ENCODE results near the gene FABP3. TPM values are rescaled to one million over a fixed set of nuclear protein-coding genes. Genes with fewer than 3 reads are reported as not detected.

Gene FABP3
- total RNA-seq, 1 experiment from 2014 or later, result 0.40 TPM

DNA sequence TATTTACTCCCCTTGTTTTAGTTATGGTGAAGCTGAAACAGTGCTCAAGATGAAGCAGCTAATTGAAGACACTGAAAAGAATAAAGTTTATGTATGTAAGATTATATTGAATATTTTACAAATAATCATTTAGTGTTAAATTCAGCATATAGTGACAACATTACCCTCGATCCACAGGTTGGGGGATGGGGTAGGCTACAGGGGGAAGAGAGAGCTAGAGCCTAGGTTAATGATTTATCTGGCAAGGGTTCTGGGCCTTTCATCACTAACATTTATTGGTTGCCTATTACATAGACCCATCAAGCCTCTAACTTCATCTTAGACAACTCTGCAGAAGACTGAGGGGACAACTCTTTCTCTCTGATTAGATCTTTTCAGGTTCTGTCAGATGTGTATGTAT is 54.7 kb downstream of the FABP3 start:
- no peaks in the 10 kb centered on the region for H3F3A ChIP-seq (ENCODE audit: low read length, unreplicated experiment)
- H3K4me2 ChIP-seq (ENCODE audit: low read length), result no peak overlapping the region
- no TSS peak for BruUV-seq (replicated peaks)
- H3K9me2 ChIP-seq (replicated peaks; ENCODE audit: low read length), result no peaks in the 10 kb centered on the region
- peaks cover 36% of the 10 kb centered on the region for H3K36me3 ChIP-seq (ENCODE audit: low read depth, low read length)
- H3K79me2 ChIP-seq (ENCODE audit: low read length), result no peaks in the 10 kb centered on the region
- H3K27me3 ChIP-seq (ENCODE audit: low read length), result no peaks in the 10 kb centered on the region
- no peak overlapping the region for H3K27ac ChIP-seq (ENCODE audit: low read length)
- H3K4me1 ChIP-seq (ENCODE audit: insufficient read depth, low read length), result no peaks in the 10 kb centered on the region
- TF ChIP-seq EZH2phosphoT487 (IDR thresholded peaks at IDR 0.05; ENCODE audit: borderline replicate concordance, low read length) (no peak), EZH2 (IDR thresholded peaks at IDR 0.05; ENCODE audit: low read length, unreplicated experiment) (no peak)
- TF ChIP-seq, protein P1, sequence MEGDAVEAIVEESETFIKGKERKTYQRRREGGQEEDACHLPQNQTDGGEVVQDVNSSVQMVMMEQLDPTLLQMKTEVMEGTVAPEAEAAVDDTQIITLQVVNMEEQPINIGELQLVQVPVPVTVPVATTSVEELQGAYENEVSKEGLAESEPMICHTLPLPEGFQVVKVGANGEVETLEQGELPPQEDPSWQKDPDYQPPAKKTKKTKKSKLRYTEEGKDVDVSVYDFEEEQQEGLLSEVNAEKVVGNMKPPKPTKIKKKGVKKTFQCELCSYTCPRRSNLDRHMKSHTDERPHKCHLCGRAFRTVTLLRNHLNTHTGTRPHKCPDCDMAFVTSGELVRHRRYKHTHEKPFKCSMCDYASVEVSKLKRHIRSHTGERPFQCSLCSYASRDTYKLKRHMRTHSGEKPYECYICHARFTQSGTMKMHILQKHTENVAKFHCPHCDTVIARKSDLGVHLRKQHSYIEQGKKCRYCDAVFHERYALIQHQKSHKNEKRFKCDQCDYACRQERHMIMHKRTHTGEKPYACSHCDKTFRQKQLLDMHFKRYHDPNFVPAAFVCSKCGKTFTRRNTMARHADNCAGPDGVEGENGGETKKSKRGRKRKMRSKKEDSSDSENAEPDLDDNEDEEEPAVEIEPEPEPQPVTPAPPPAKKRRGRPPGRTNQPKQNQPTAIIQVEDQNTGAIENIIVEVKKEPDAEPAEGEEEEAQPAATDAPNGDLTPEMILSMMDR (conservative IDR thresholded peaks at IDR 0.05; ENCODE audit: low read depth, low read length), result no peak
- no peaks in the 10 kb centered on the region for H4K20me1 ChIP-seq (ENCODE audit: low read length)
- H3K4me3 ChIP-seq (ENCODE audit: low read length), result no peak overlapping the region
- no peak overlapping the region for H3K9ac ChIP-seq (ENCODE audit: low read length)
- DNase-seq, result no peak
- ChIA-PET POLR2A (ENCODE audit: unreplicated experiment) (no interaction called here), CTCF (no interaction called here)
- ATAC-seq, result no peak
- H3K9me3 ChIP-seq (ENCODE audit: low read length), result no peaks in the 10 kb centered on the region
- intact Hi-C loops (cut with micrococcal nuclease), result no loop called here
- no peak overlapping the region for H2AFZ ChIP-seq (ENCODE audit: low read length)

DNA sequence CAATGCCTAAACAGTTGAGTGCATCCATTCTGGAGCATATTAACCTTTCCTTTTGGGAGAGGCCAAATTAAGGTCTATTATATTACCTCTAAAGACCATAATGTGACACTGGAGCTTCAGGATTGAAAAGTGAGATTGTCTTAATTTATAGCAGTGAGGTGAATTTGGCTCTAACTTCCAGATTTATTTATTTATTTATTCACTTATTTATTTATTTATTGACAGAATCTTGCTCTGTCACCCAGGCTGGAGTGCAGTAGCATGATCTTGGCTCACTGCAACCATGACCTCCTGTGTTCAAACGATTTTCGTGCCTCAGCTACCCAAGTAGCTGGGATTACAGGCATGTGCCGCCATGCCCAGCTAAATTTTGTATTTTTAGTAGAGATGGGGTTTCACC is 57.0 kb downstream of the FABP3 start:
- Histone ChIP-seq H3K9ac (ENCODE audit: low read length) (no peak overlapping the region), H3K4me3 (ENCODE audit: low read length) (no peak overlapping the region), H3F3A (ENCODE audit: low read length, unreplicated experiment) (no peaks in the 10 kb centered on the region), H4K20me1 (ENCODE audit: low read length) (no peaks in the 10 kb centered on the region), H3K27me3 (ENCODE audit: low read length) (no peaks in the 10 kb centered on the region), H3K9me3 (ENCODE audit: low read length) (no peaks in the 10 kb centered on the region), H3K36me3 (ENCODE audit: low read depth, low read length) (peaks cover 48% of the 10 kb centered on the region), H2AFZ (ENCODE audit: low read length) (no peak overlapping the region), H3K79me2 (ENCODE audit: low read length) (no peaks in the 10 kb centered on the region), H3K9me2 (replicated peaks; ENCODE audit: low read length) (no peaks in the 10 kb centered on the region), H3K4me1 (ENCODE audit: insufficient read depth, low read length) (no peaks in the 10 kb centered on the region), H3K4me2 (ENCODE audit: low read length) (no peak overlapping the region), H3K27ac (ENCODE audit: low read length) (no peak overlapping the region)
- intact Hi-C loops (cut with micrococcal nuclease), result no loop called here
- no peak for DNase-seq
- ATAC-seq, result no peak
- ChIA-PET CTCF (no interaction called here), POLR2A (ENCODE audit: unreplicated experiment) (no interaction called here)
- TF ChIP-seq, protein P1 (conservative IDR thresholded peaks at IDR 0.05; ENCODE audit: low read depth, low read length), result no peak
- TF ChIP-seq EZH2phosphoT487 (IDR thresholded peaks at IDR 0.05; ENCODE audit: borderline replicate concordance, low read length) (no peak), EZH2 (IDR thresholded peaks at IDR 0.05; ENCODE audit: low read length, unreplicated experiment) (no peak)
- no TSS peak for BruUV-seq (replicated peaks)

Other genes starting within 250 kb of the FABP3 start
- 0.18 and 0.75 TPM in 2 replicates for gene NKAIN1, start 133.2 kb downstream of the FABP3 start, total RNA-seq (2014; rRNA removed)
- 230 and 288 TPM in 2 replicates for gene SNRNP40, start 76.3 kb downstream of the FABP3 start, total RNA-seq (2014; rRNA removed)
- gene ZCCHC17, start 76.0 kb downstream of the FABP3 start, total RNA-seq (2014; rRNA removed), result 30.2 and 34.7 TPM in 2 replicates
- gene SERINC2, start 40.1 kb upstream of the FABP3 start, total RNA-seq (2014; rRNA removed), result 44.6 and 51.5 TPM in 2 replicates
- gene TINAGL1, start 203.4 kb upstream of the FABP3 start, total RNA-seq (2014; rRNA removed), result 176 and 217 TPM in 2 replicates
- not detected in 2 replicates for gene HCRTR1, start 244.6 kb upstream of the FABP3 start, total RNA-seq (2014; rRNA removed)

Data from PC-3 (cell line).